ENCODE data around the gene PDHA1.

DNA sequence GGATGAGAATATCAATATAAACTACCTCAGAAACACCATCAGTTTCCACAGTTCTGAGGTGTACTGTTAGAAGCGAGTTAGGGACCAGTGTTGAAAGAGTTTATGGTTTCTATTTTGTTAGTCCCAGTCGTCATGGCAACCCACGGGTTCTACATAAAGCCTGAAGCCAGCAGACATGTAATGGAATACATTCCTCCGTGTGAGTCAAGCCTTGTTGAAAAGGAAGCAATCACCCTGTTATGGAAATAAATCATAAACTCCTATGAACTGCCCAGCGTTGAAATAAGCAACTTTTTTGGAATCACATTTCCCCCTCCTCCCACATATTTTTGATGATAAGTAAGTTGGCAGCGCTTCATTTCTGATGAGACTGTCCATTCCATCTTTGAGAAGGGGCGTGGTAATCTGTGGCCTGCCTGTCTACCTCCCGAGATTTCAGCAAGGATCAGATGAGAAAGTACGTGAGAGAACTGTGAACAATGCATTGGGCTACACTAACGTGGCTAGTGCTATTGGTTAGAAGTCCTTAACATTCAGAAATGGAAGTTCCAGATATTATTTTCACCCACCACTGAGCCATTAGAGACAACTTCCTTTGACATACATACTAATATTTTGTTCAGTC, 40.4 kb upstream of the PDHA1 start:
- TF ChIP-seq, protein P1, sequence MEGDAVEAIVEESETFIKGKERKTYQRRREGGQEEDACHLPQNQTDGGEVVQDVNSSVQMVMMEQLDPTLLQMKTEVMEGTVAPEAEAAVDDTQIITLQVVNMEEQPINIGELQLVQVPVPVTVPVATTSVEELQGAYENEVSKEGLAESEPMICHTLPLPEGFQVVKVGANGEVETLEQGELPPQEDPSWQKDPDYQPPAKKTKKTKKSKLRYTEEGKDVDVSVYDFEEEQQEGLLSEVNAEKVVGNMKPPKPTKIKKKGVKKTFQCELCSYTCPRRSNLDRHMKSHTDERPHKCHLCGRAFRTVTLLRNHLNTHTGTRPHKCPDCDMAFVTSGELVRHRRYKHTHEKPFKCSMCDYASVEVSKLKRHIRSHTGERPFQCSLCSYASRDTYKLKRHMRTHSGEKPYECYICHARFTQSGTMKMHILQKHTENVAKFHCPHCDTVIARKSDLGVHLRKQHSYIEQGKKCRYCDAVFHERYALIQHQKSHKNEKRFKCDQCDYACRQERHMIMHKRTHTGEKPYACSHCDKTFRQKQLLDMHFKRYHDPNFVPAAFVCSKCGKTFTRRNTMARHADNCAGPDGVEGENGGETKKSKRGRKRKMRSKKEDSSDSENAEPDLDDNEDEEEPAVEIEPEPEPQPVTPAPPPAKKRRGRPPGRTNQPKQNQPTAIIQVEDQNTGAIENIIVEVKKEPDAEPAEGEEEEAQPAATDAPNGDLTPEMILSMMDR (IDR thresholded peaks at IDR 0.05; ENCODE audit: low read depth, low read length, poor library complexity, severe bottlenecking), result no peak
- TF ChIP-seq EZH2phosphoT487 (IDR thresholded peaks at IDR 0.05; ENCODE audit: borderline replicate concordance, low read length), result no peak
